ENCODE results near the gene SUPT6H.
A peak's percentile ranks its signal among the peaks of the same experiment; 100 is the strongest.

SUPT6H gene

DNA sequence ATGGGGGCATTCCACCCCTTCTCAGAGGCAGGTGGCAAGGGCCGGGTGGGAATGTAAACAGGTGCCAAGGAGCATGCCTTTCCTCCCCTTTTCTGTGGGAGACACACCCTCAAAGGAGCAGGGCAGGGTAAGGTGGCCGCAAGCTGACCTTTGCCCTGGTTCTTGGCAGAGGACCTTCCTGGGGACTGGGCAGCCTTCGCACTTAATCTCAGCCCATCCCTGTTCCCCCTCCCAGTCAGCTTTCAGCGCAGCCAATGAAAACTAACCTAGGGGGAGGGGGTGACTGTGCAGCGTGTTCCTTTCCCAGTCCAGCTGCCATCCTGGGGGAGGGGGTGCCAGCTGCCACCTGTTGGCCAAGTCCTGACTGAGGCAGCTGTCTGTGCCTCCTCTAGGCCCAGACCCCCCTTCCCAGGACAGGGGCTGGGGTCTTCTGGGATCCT is 84.6 kb downstream of the SUPT6H start:
- Histone ChIP-seq H3K9ac (ENCODE audit: low read length) (peak overlapping the region; percentile 95; the same call in 1 of the 2 replicates), H3K9me2 (ENCODE audit: low read depth, low read length) (no peaks in the 10 kb centered on the region), H3K4me1 (ENCODE audit: insufficient read depth, low read length, severe bottlenecking) (peaks cover 70% of the 10 kb centered on the region), H3K4me2 (ENCODE audit: low read length) (peak overlapping the region; percentile 76), H3K79me2 (ENCODE audit: insufficient read depth, low read length) (peaks cover 9% of the 10 kb centered on the region), H3K9me3 (ENCODE audit: low read length) (no peaks in the 10 kb centered on the region), H3F3A (ENCODE audit: insufficient read depth, low read length) (no peaks in the 10 kb centered on the region), H4K20me1 (ENCODE audit: insufficient read depth, low read length) (no peaks in the 10 kb centered on the region), H2AFZ (ENCODE audit: low read length) (no peak overlapping the region), H3K36me3 (ENCODE audit: insufficient read depth, low read length) (peaks cover 66% of the 10 kb centered on the region), H3K27me3 (ENCODE audit: insufficient read depth, low read length) (no peaks in the 10 kb centered on the region), H3K27ac (ENCODE audit: low read depth, low read length, poor library complexity, severe bottlenecking) (peak overlapping the region; percentile 85), H3K4me3 (ENCODE audit: low read depth, low read length, poor library complexity, severe bottlenecking) (peak overlapping the region; percentile 87)
- TF ChIP-seq, protein P1, sequence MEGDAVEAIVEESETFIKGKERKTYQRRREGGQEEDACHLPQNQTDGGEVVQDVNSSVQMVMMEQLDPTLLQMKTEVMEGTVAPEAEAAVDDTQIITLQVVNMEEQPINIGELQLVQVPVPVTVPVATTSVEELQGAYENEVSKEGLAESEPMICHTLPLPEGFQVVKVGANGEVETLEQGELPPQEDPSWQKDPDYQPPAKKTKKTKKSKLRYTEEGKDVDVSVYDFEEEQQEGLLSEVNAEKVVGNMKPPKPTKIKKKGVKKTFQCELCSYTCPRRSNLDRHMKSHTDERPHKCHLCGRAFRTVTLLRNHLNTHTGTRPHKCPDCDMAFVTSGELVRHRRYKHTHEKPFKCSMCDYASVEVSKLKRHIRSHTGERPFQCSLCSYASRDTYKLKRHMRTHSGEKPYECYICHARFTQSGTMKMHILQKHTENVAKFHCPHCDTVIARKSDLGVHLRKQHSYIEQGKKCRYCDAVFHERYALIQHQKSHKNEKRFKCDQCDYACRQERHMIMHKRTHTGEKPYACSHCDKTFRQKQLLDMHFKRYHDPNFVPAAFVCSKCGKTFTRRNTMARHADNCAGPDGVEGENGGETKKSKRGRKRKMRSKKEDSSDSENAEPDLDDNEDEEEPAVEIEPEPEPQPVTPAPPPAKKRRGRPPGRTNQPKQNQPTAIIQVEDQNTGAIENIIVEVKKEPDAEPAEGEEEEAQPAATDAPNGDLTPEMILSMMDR (IDR thresholded peaks at IDR 0.05; ENCODE audit: low read length): no peak
- no peak for TF ChIP-seq EZH2 (IDR thresholded peaks at IDR 0.05; ENCODE audit: borderline replicate concordance, low read length)

DNA sequence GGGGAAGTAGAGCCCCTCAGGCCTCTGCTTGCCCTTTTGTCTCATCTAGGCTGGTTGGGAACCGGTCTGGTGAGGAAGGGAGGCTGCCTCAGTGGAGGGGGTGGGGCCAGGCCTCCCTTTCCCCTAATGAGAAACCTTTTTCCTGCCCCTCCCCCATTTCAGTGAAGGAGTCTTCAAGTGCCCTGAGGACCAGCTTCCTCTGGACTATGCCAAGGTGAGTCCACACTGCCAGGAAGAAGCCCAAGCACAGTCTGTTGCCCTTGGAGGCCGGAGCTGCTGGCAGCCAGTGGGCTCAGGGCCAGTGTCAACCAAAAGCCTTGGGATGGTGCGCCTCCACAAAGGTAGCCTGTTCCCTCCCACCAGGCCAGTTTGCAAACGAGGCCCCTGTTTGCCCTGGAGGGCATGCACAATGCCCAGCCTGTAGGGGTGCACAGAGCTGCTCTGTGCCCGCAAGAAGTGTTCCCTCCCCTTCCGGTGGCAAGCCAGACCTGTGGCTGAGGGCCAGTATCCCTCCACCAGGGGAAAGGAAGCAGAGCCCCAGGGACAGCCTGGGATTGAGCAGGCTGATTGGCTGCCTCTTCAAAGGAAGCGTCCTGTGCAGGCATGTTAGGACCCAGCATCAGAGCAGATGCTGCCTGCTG is 85.2 kb downstream of the SUPT6H start:
- H3K79me2 ChIP-seq (ENCODE audit: insufficient read depth, low read length): peaks cover 9% of the 10 kb centered on the region

DNA sequence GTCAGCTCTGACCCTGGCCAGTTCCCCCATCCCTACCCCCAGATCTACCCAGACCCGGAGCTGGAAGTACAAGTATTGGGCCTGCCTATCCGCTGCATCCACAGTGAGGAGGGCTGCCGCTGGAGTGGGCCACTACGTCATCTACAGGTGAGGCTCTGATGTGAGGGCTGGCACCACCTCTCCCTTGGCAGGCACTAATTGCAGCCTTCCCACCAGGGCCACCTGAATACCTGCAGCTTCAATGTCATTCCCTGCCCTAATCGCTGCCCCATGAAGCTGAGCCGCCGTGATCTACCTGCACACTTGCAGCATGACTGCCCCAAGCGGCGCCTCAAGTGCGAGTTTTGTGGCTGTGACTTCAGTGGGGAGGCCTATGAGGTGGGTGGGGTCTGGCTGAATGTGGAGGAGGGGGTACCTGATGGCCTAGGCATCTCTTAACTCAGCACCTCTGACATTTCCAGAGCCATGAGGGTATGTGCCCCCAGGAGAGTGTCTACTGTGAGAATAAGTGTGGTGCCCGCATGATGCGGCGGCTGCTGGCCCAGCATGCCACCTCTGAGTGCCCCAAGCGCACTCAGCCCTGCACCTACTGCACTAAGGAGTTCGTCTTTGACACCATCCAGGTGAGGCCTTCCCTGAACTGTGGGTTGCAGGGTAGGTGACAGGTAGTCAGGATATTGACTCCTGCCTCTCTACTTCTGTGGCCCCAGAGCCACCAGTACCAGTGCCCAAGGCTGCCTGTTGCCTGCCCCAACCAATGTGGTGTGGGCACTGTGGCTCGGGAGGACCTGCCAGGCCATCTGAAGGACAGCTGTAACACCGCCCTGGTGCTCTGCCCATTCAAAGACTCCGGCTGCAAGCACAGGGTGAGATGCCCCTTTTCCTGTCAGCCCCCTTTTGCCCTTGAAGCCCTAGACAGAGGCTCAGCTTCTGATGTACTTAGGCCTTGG is 86.1 kb downstream of the SUPT6H start:
- H3K4me3 ChIP-seq (ENCODE audit: low read depth, low read length, poor library complexity, severe bottlenecking): no peak overlapping the region
- H3K27me3 ChIP-seq (ENCODE audit: insufficient read depth, low read length): no peaks in the 10 kb centered on the region
- no peaks in the 10 kb centered on the region for H3F3A ChIP-seq (ENCODE audit: insufficient read depth, low read length)
- TF ChIP-seq EZH2 (IDR thresholded peaks at IDR 0.05; ENCODE audit: borderline replicate concordance, low read length): no peak
- TF ChIP-seq, protein P1 (IDR thresholded peaks at IDR 0.05; ENCODE audit: low read length): no peak
- H2AFZ ChIP-seq (ENCODE audit: low read length): no peak overlapping the region
- no peak overlapping the region; the same call in 1 of the 2 replicates for H3K9ac ChIP-seq (ENCODE audit: low read length)
- peaks cover 76% of the 10 kb centered on the region for H3K36me3 ChIP-seq (ENCODE audit: insufficient read depth, low read length)
- no peaks in the 10 kb centered on the region for H3K9me2 ChIP-seq (ENCODE audit: low read depth, low read length)
- H3K4me1 ChIP-seq (ENCODE audit: insufficient read depth, low read length, severe bottlenecking): peaks cover 69% of the 10 kb centered on the region
- H3K9me3 ChIP-seq (ENCODE audit: low read length): no peaks in the 10 kb centered on the region
- H3K4me2 ChIP-seq (ENCODE audit: low read length): peak overlapping the region; percentile 14; the same call in 1 of the 2 replicates
- peaks cover 9% of the 10 kb centered on the region for H3K79me2 ChIP-seq (ENCODE audit: insufficient read depth, low read length)
- peak overlapping the region; percentile 85 for H3K27ac ChIP-seq (ENCODE audit: low read depth, low read length, poor library complexity, severe bottlenecking)
- no peaks in the 10 kb centered on the region for H4K20me1 ChIP-seq (ENCODE audit: insufficient read depth, low read length)

More for the DNA sequence above, 85.2 kb downstream of the SUPT6H start:
- Histone ChIP-seq H3K9me3 (ENCODE audit: low read length) (no peaks in the 10 kb centered on the region), H2AFZ (ENCODE audit: low read length) (no peak overlapping the region), H3K27me3 (ENCODE audit: insufficient read depth, low read length) (no peaks in the 10 kb centered on the region), H3K4me2 (ENCODE audit: low read length) (peak overlapping the region; percentile 76; the same call in 1 of the 2 replicates), H3K36me3 (ENCODE audit: insufficient read depth, low read length) (peaks cover 72% of the 10 kb centered on the region), H3K27ac (ENCODE audit: low read depth, low read length, poor library complexity, severe bottlenecking) (peak overlapping the region; percentile 85), H3K9me2 (ENCODE audit: low read depth, low read length) (no peaks in the 10 kb centered on the region), H3K4me1 (ENCODE audit: insufficient read depth, low read length, severe bottlenecking) (peaks cover 65% of the 10 kb centered on the region), H3K4me3 (ENCODE audit: low read depth, low read length, poor library complexity, severe bottlenecking) (no peak overlapping the region), H3K9ac (ENCODE audit: low read length) (no peak overlapping the region; the same call in 1 of the 2 replicates), H4K20me1 (ENCODE audit: insufficient read depth, low read length) (no peaks in the 10 kb centered on the region), H3F3A (ENCODE audit: insufficient read depth, low read length) (no peaks in the 10 kb centered on the region)
- no peak for TF ChIP-seq EZH2 (IDR thresholded peaks at IDR 0.05; ENCODE audit: borderline replicate concordance, low read length)
- TF ChIP-seq, protein P1 (IDR thresholded peaks at IDR 0.05; ENCODE audit: low read length): no peak

Measured in OCI-LY1 (cell line).